HG02623 (cell line): ENCODE data around the gene IQCF2.
"Not testable (repeated sequence)": the region's sequence is repeated elsewhere in the genome, so short reads cannot be mapped to it uniquely, and the experiment has no call there.

ENCODE experiments used
- ATAC-seq: cut with Tn5 transposase; IDR thresholded peaks from one replicate; pipeline ENCODE4 v1.9.1; 2021; ENCODE audit warnings: moderate library complexity; ENCODE audit not compliant: unreplicated experiment

IQCF2 gene

DNA sequence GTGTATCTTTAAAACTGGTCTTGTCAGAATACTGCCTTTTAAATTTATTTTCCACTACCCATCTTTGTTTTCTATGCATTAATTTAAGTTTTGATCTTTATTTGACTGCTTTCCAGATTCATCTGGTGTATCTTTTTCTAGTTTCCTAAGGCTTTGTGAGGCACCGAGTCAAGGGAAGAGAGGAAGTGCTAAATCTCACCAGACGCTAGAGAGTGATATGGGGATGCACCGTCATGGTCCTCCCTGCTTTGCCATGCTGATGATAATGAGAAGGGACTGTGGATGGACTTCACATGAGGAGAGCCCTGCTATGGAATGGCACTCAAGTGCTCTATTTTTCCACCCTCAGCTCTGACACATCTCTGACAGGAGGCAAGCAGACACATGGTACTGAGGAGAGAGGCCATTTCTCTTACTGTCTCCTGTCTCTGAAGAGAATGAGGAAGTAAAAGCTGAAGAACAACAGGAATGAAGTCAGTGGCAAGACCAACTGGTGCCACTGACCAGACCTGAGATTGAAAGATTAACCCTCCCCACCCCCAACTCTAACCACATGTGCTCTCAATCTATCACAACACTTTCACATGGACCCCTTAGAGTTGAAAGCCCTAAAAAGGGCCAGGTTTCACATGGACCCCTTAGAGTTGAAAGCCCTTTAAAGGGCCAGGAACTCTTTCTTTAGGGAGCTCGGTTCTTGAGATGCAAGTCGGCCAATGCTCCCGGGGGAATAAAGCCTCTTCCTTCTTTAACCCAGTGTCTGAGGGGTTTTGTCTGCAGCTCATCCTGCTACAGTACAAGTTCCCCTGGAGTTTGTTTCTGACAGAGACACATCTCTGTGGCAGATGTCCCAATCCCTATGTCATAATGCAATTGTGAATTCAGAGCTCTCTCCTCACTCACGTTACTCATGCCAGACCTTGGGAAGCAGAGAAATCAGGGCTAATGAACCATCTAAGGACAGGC lies at the start of gene IQCF2:
Gene IQCF2, plus strand, starts transcription at position 913 of the 963 bp plus-strand sequence. CDS start 52 bp downstream, outside the sequence.
- no peak for ATAC-seq

DNA sequence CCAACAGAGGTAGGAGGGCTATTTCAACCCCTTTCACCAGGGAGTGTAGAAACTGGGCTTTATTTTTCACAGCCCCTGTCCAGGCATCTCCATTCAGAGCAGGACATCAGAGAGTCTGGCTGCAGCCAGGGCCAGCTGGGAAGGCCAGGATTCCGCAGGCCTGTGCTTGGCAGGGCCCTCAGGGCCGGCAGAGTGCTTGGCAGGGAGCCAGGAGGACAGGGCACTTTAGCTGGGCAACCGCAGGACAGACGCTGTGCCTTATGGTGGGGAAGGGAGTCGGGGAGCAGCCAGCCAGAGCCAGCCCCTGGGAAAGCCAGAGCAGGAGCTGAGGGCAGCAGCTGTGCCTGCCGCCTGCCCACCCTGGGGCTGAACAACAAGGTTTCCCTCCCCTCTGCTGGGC lies 47.9 kb upstream of the IQCF2 start:
- ATAC-seq, result no peak

DNA sequence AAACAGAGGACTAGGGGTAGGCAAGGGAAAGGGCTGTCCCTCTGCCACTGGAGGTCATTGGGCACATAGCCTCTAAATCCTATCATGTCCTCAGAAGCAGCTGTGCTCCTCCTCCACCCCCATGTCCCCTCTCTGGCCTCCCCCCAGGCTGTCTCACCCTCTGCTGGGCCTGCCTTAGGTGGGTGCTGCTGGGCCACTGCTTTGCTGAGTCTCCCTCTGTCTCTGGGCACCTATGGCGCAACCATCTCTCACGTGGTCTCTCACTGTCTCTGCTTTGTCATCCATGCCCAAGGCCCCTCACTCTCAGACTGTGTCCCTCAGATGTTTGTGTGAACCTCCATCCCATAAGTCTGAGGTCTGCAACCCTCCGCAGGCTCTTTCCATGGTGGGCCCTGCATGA lies 47.4 kb upstream of the IQCF2 start:
- ATAC-seq, result no peak

DNA sequence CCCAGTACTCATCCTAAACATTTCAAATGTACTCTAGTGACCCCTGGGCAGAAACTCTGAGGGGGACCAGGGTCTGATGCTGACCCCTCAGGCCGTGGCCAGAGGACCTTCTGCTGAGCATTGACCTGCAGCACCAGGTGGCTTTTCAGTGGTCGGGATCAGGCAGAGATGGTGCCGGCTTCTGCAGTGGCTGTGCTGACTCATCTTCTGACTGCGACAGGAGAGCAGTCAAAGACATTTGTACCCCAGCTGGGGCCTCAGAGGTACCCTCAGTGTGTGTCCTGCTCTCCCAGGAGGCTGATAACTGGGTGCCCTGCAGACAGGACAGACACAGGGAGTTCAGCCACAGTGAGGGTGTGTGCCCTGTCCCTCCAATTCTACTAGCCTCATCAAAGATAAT lies 45.8 kb upstream of the IQCF2 start:
- no peak for ATAC-seq

DNA sequence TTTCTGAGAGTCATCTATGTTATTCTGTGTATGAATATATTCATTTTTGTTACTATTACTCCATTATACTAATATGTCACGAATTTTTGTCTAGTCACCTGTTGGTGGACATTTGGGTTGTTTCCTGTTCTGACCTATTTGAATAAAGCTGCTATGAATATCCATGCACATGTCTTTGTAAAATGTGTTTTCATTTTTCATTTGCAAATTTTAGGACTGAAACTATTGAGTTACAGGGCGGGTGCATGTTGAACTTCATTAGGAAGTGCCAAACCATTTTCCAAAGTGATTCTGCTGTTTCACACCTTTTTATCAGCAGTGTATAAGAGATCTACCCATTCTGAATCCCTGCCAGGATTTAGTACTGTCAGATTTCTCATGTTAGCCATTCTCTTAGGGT lies 44.7 kb upstream of the IQCF2 start:
- ATAC-seq, result no peak

DNA sequence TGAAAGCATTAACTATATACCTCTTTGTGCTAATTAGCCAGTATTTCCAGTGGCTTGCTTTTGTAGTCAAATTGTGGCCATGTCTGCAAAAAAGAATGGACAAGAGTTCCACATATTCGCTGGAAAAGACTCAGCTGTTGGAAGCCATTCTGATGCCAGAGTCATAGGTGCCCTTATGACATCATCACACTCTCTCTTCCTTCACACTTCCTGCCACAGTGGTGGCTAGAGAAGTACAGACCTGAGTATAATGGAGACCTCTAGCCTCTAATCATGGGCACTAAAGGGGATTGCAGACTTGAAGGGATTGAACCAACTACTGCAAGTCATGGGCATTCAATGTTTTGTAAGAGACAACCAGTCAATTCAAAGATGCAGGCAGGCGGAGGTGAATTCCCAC lies 44.0 kb upstream of the IQCF2 start:
- ATAC-seq, result no peak

DNA sequence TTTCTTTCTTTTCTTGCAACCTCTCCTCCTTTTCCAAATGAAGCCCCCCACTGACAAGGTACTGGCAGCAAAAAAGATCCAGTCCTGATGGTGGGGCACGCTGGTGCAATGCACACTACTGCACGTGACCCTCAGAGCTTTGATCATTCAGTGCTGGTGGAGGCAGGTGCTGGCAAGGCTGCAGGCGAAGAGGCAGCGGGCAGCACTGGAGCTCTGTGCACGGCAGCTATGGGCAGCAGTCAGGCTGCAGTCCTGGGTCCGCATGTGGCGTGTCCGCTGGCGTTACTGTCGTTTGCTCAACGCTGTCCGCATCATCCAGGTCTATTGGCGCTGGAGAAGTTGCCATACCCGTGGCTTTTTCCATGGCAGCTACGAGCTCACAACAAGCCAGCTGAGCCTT lies 42.3 kb upstream of the IQCF2 start:
- no peak for ATAC-seq

DNA sequence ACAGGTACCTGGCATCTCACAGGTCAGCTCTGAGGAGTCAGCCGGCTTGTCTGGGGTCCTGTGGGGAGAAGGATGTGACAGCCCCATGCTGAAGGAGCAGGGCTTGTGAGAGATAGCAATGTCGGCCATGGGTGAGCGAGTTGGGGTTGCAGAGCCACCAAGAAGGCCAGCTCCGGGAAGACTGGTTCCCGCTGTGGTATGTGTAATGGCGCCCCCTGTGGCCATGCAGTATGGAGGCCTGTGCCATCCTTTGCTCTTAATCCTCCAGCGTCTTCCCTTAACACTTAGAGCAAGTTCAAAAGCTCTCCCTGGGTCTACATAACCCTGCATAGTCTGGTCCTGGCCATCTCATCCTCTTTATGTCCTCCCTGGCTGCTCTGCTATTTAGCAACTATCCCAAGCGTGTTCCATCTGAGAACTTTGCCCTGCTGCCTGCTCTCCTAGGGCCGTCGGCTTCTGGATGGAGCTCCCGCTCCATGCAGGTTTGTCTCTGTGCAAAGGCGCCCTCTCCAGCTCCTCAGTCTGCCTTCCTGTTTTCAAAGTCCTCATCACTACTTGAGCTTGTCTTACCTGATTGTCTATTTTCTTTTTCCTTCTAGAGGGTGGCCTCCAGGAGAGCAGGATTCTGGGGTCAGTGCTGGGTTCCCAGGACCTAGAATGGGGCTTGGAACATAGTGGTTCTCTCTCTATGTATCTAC lies 41.6 kb upstream of the IQCF2 start:
- no peak for ATAC-seq

DNA sequence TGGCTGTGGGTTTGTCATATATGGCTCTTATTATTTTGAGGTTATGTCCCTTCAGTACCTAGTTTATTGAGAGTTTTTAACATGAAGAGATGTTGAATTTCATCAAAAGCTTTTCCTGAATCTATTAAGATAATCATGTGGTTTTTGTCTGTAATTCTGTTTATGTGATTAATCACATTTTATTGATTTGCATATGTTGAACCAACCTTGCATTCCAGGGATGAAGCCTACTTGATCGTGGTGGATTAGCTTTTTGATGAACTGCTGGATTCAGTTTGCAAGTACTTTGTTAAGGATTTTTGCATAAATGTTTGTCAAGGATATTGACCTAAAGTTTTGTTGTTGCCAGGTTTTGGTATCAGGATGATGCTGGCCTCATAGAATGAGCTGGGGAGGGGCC lies 33.1 kb upstream of the IQCF2 start:
- ATAC-seq, result no peak

DNA sequence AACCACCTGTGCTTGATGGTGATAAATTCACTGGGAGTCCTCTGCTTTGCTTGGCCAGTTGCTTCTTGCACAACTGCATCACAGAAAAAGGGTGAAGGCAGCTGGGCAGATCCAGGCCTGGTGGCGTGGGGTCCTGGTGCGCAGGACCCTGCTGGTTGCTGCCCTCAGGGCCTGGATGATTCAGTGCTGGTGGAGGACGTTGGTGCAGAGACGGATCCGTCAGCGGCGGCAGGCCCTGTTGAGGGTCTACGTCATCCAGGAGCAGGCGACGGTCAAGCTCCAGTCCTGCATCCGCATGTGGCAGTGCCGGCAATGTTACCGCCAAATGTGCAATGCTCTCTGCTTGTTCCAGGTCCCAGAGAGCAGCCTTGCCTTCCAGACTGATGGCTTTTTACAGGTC lies 31.1 kb upstream of the IQCF2 start:
- ATAC-seq, result no peak

DNA sequence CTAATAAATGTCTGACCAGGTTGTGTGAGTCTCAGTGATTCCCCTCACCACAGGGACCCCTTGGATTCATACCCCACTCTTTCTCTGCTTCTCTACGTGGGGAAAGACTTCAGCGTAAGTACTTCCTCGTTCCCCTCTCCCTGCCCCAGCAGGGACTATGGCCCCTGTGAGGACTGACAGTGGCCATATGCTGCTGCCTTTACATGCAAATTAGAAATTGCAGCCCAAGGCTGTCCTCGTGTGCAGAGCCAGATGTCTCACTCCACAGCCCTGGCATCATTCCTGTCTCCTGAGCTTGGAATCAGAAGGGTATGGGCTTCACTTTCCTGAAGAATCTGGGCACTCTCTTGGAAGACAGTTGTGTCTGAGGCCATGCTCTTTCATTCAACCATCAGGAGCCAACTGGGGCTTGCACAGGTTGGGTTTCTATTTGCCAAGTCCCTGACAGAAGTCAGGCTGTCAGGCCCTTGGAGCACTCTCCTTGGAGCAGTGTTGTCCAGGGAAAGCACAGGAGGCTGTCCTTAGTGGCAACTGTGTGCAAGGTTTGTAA lies 30.5 kb upstream of the IQCF2 start:
- ATAC-seq, result no peak

DNA sequence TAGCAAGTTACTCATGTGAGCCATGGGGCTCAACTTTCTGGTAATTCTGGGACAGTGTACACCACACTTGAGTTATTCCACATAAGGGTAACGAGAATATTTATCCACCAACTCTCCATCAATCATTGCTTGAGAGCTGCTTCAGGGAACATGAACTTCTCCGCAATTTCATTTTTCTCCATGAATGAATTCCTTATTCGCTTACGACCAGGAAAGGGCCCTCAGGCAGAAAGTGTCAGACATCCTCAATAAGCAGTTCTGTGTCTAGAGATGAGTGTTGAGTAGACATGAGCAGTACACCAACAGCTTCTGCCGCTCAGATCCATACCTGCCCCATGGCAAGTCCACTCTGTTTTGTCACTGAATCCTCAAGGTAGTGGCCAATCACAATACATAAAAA lies 24.8 kb upstream of the IQCF2 start:
- no peak for ATAC-seq

DNA sequence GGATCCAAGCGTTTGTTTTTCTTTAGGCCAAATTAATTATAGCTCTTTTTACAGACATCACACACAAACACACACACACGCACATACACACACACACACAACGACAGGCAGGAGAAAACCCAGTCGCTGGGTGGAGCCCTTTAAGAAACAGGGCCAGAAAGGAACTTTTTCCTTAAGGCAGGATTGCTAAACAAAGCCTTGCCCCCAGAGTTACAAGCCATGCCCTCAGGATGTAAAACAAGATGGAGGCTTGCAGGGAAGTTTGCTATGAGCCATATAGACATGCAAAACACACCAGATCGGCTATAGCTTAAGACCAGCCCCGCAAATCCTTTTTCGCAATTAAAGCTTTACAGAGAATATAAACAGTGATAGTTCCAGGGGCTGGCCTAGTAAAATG lies 16.3 kb upstream of the IQCF2 start:
- no peak for ATAC-seq

DNA sequence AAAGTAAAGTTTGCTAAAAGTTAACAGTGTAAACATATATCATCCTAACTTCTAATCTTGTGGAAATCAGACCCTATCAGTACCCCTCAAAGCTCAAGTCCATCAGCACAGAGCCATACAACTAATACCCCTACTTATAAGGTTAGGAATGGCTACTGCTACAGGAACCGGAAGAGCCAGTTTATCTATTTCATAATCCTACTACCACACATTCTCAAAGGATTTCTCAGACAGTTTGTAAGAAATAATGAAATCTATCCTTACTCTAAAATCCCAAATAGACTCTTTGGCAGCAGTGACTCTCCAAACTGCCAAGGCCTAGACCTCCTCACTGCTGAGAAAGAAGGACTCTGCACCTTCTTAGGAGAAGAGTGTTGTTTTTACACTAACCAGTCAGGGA lies 6.0 kb upstream of the IQCF2 start:
- ATAC-seq, result not testable (repeated sequence)

DNA sequence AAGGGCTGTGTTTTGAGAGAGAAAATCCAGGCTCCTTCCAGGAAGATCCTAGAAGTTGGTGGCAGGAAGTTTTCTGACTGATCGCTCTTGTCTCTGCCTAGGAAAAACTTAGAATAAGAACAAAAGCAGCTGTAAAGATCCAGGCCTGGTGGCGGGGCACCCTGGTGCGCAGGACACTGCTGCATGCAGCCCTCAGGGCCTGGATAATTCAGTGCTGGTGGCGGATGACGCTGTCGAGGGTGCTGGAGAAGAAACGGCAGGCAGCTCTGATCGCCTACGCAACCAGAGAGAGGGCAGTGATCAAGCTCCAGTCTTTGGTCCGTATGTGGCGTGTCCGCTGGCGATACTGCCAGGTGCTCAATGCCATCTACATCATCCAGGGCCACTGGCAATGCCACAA lies 1.5 kb downstream of the IQCF2 start:
- ATAC-seq, result no peak

DNA sequence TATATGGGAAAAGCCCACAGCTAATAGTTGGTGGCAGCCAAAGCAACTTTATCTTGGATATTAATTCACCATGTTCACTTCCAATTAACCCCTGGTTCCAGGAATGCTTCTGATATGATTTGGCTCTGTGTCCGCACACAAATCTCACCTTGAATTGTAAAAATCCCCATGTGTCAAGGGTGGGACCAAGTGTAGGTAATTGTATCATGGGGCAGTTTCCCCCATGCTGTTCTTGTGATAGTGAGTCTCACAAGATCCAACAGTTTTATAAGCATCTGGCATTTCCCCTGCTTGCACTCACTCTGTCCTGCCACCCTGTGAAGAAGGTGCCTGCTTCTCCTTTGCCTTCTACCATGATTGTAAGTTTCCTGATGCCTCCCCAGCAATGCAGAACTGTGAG lies 7.5 kb downstream of the IQCF2 start:
- not testable (repeated sequence) for ATAC-seq

DNA sequence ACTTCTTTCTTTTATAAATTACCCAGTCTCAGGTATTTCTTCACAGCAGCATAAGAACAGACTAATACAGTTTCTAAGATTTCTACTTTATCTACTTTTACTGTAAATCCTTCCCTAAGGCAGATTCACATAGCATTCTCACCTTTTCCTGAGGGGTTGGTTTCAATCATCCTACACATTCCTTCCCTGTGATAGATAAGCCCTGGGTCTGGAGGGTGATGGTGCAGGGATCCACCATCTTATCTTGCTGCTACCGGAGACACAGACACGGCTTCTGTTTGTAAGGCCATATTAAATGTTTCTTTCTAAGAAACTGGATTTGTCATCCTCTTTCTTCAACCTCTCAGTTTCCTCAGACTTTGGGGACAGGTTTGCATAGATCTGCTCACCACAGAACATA lies 7.9 kb downstream of the IQCF2 start:
- ATAC-seq, result no peak

DNA sequence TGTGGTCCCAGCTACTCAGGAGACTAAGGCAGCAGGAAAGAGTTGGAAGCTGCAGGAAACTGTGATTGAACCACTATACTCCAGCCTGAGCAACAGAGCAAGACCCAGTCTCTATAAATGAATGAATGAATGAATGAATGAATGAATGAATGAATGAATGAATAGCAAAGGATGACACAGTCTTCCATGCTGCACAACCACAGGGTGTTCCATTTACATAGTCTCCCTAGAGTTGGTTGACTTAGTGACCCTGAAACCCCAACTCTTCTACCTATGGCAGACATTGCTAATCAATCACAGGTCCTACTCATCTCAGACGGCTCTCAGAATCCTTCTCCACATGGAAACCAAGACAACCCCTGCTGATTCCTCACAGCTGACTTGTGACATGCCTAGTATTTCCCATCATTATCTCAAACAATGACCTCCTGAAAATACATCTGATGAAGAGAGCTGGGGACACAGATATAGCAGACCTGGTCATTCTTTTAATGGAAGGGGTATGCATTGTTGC lies 11.9 kb downstream of the IQCF2 start:
- ATAC-seq, result no peak

DNA sequence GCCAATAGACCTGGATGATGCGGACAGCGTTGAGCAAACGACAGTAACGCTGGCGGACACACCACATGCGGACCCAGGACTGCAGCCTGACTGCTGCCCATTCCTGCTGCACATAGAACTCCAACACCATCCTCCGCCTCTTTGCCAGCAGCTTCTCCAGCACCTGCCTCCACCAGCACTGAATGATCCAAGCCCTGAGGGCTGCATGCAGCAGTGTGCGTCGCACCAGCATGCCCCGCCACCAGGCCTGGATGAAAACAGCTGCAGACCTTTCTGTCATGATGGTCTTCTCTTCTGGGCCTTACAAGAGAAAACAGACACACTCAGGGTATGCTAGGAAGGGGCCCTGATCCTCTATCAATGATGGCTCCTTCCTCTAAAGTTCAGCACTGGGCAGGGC lies 12.5 kb downstream of the IQCF2 start:
- ATAC-seq, result no peak

DNA sequence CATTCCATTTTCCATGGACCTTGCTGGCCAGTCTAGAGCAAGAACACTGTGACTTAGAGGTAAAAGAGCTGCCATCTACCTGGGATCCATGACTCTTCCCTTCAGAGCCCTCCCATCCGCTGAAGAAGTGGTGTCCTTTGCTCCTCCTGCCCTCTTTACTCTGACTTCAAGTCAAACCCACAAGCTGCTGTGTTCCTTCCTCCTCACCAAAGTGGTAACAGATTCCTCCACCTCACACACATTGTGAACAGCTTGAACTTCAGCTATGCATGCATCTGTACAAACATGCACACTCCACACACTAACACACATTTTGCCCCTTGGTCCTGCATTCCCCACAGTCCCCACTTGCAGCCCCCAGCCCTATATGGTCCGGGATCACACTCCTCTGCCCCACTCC lies 13.0 kb downstream of the IQCF2 start:
- no peak for ATAC-seq

DNA sequence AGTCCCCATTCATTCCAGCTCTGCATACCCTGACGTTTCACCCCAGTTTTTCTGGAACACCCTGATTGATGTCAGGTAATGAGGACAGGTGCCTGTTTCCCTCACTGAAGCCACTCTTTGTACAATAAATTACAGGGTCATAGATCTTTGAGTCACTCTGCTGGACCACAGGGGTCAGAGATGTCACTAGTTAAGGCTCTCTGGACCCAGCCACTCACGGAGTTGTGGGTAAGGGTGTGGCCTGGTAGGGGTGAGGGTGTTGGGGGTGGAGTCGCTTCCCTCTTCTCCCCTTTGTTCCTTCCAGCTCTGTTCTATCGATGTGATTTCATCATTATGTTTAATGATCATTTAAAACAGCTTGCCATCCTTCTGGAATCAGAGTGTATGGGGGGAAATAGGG lies 13.5 kb downstream of the IQCF2 start:
- no peak for ATAC-seq

DNA sequence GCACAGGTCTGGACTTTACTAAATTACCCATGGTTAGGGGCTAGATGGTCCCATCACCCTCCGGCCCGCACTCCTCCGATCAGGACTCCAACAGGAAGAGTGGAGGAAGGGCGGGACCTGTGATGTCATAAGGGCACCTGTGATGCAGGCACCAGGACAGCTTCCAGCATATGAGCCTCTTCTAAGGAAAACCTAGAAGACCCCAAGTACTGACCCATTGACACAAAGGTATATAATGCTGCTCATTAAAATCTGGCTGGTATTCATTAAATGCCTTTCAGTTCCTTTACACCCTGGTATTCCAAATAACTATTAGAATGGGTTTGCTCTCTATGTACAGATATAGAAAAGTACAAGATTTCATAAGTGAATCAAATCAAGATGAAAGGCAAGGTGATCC lies 14.1 kb downstream of the IQCF2 start, which contains the start of gene IQCF5:
Gene IQCF5, minus strand, starts transcription at position 101 of the 400 bp plus-strand sequence. Its CDS starts 70 bp downstream, at position 31.
- ATAC-seq, result no peak
